Measurements from ENCODE around the gene PAX3. TPM values are rescaled to one million over a fixed set of nuclear protein-coding genes. Genes with fewer than 3 reads are reported as not detected.

The PAX3 gene
- total and polyA plus RNA-seq, 9 of the 15 experiments (the other 6 are each of a cell fraction or from before 2014, with no cell fraction given), result not detected

DNA sequence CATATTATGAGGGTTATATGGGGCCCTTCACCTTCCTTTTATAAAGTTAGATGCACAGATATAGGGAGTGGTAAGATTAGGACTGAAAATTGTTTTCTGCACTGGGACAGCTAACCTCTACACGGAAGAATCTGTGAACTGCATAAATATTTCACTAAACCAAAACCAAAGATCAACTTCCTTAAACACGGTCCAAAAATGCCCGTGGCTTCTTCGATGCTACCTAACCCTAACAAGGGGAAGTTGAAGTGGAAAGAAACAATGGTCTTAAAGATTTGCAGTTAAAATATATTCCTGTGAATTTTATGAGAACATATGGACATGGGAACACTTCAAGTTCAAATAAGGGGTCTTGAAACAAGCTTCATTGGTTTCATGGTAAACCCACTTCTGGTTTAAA, 33.3 kb upstream of the PAX3 start:
- BruUV-seq (replicated peaks), result no TSS peak
- no peak overlapping the region for H3K4me2 ChIP-seq (ENCODE audit: insufficient read depth, low read length)
- intact Hi-C loops (cut with micrococcal nuclease), result no loop called here
- H3K79me2 ChIP-seq (ENCODE audit: control insufficient read depth, insufficient read depth, low read length), result no peaks in the 10 kb centered on the region
- POLR2A ChIA-PET, result no interaction called here
- no peak overlapping the region for H3K27ac ChIP-seq (ENCODE audit: extremely low read depth, low read depth, low read length)
- TF ChIP-seq NR1H2 (CRISPR knock-in tag; IDR thresholded peaks at IDR 0.05) (no peak), MAFF (IDR thresholded peaks at IDR 0.05; ENCODE audit: low read length) (no peak), PURB (CRISPR knock-in tag; IDR thresholded peaks at IDR 0.05; ENCODE audit: low read depth) (no peak), HNRNPK (IDR thresholded peaks at IDR 0.05; ENCODE audit: low read depth, low read length, poor library complexity, severe bottlenecking) (no peak)
- TF ChIP-seq, protein P1, sequence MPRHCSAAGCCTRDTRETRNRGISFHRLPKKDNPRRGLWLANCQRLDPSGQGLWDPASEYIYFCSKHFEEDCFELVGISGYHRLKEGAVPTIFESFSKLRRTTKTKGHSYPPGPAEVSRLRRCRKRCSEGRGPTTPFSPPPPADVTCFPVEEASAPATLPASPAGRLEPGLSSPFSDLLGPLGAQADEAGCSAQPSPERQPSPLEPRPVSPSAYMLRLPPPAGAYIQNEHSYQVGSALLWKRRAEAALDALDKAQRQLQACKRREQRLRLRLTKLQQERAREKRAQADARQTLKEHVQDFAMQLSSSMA (CRISPR knock-in tag; IDR thresholded peaks at IDR 0.05), result no peak
- H3K27me3 ChIP-seq (ENCODE audit: control insufficient read depth in 2 of 2, insufficient read depth in 2 of 2, low read length in 2 of 2), result no peaks in the 10 kb centered on the region
- no peak overlapping the region for H2AFZ ChIP-seq (ENCODE audit: low read depth, low read length)
- no peaks in the 10 kb centered on the region for H4K20me1 ChIP-seq (replicated peaks; ENCODE audit: control insufficient read depth, insufficient read depth, low read length)
- in situ Hi-C loops (cut with MboI), result no loop called here
- CTCF ChIA-PET (ENCODE audit: low intra/inter-chr PET ratio), result no interaction called here
- no peaks in the 10 kb centered on the region for H3K36me3 ChIP-seq (ENCODE audit: control insufficient read depth, insufficient read depth, low read length)
- no peak for DNase-seq (ENCODE audit: extremely low read depth in 1 of 4, low spot score in 3 of 4)
- H3K4me3 ChIP-seq, result no peak overlapping the region
- no peaks in the 10 kb centered on the region for H3K4me1 ChIP-seq (replicated peaks in 1 of 2; ENCODE audit: control insufficient read depth in 2 of 2, insufficient read depth in 2 of 2, low read length in 2 of 2)
- FAIRE-seq, result no peak
- no peaks in the 10 kb centered on the region for H3K9me1 ChIP-seq (ENCODE audit: control insufficient read depth, insufficient read depth, low read length)
- H3K9me3 ChIP-seq (replicated peaks; ENCODE audit: control insufficient read depth, insufficient read depth, low read depth, low read length), result no peaks in the 10 kb centered on the region
- no peak for ATAC-seq
- no peak overlapping the region for H3K9ac ChIP-seq (ENCODE audit: insufficient read depth in 1 of 2, low read depth in 2 of 2, low read length in 2 of 2)
- WGBS (ENCODE audit: insufficient coverage, low coverage, missing lambda C conversion rate), result 0% methylated on average over 3 of the region's 4 CpGs

DNA sequence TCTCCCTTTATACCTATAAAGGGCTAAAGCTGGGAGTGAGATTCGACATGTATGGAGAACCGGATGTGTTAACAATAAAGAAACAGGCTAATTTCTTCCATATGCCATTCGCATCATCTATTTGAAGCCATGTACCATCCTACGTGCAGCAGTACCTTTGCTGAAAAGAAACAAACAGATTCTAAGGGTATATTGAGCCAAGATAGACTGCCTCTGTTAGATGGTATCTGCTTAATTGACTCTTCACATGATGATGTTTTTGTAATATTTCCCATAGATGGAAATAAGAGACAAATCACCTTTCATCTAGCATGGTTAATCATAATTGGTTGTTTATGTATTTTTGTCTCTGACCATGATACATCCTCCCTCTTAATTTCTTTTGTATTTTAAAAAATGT, 32.1 kb upstream of the PAX3 start:
- in situ Hi-C loops (cut with MboI), result no loop called here
- BruUV-seq (replicated peaks), result no TSS peak
- Histone ChIP-seq H3K36me3 (ENCODE audit: control insufficient read depth, insufficient read depth, low read length) (no peaks in the 10 kb centered on the region), H3K9ac (ENCODE audit: insufficient read depth in 1 of 2, low read depth in 2 of 2, low read length in 2 of 2) (no peak overlapping the region), H3K4me3 (no peak overlapping the region), H4K20me1 (replicated peaks; ENCODE audit: control insufficient read depth, insufficient read depth, low read length) (no peaks in the 10 kb centered on the region), H3K4me1 (replicated peaks in 1 of 2; ENCODE audit: control insufficient read depth in 2 of 2, insufficient read depth in 2 of 2, low read length in 2 of 2) (no peaks in the 10 kb centered on the region), H3K27me3 (ENCODE audit: control insufficient read depth in 2 of 2, insufficient read depth in 2 of 2, low read length in 2 of 2) (no peaks in the 10 kb centered on the region), H3K27ac (ENCODE audit: extremely low read depth, low read depth, low read length) (no peak overlapping the region), H3K79me2 (ENCODE audit: control insufficient read depth, insufficient read depth, low read length) (no peaks in the 10 kb centered on the region), H3K9me3 (replicated peaks; ENCODE audit: control insufficient read depth, insufficient read depth, low read depth, low read length) (no peaks in the 10 kb centered on the region), H3K9me1 (ENCODE audit: control insufficient read depth, insufficient read depth, low read length) (no peaks in the 10 kb centered on the region), H2AFZ (ENCODE audit: low read depth, low read length) (no peak overlapping the region), H3K4me2 (ENCODE audit: insufficient read depth, low read length) (no peak overlapping the region)
- 0% methylated on average over 4 of the region's 4 CpGs for WGBS (ENCODE audit: insufficient coverage, low coverage, missing lambda C conversion rate)
- CTCF ChIA-PET (ENCODE audit: low intra/inter-chr PET ratio), result no interaction called here
- no peak for FAIRE-seq
- intact Hi-C loops (cut with micrococcal nuclease), result no loop called here
- POLR2A ChIA-PET, result no interaction called here
- DNase-seq (ENCODE audit: extremely low read depth in 1 of 4, low spot score in 3 of 4), result no peak
- no peak for ATAC-seq
- TF ChIP-seq ZNF324 (CRISPR knock-in tag; IDR thresholded peaks at IDR 0.05) (no peak), ZNF184 (CRISPR knock-in tag; IDR thresholded peaks at IDR 0.05) (no peak), SMARCE1 (IDR thresholded peaks at IDR 0.05) (no peak), ADNP (tag; IDR thresholded peaks at IDR 0.05) (no peak), GATAD2B (IDR thresholded peaks at IDR 0.05; ENCODE audit: borderline replicate concordance) (no peak), ZNF175 (CRISPR knock-in tag; IDR thresholded peaks at IDR 0.05; ENCODE audit: low read depth) (no peak)
- TF ChIP-seq, protein P2, sequence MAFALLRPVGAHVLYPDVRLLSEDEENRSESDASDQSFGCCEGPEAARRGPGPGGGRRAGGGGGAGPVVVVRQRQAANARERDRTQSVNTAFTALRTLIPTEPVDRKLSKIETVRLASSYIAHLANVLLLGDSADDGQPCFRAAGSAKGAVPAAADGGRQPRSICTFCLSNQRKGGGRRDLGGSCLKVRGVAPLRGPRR (CRISPR knock-in tag; IDR thresholded peaks at IDR 0.05), result no peak
- TF ChIP-seq, protein P3, sequence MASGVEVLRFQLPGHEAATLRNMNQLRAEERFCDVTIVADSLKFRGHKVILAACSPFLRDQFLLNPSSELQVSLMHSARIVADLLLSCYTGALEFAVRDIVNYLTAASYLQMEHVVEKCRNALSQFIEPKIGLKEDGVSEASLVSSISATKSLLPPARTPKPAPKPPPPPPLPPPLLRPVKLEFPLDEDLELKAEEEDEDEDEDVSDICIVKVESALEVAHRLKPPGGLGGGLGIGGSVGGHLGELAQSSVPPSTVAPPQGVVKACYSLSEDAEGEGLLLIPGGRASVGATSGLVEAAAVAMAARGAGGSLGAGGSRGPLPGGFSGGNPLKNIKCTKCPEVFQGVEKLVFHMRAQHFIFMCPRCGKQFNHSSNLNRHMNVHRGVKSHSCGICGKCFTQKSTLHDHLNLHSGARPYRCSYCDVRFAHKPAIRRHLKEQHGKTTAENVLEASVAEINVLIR (CRISPR knock-in tag; IDR thresholded peaks at IDR 0.05), result no peak
